ENCODE results near the gene FNDC1. TPM values are rescaled to one million over a fixed set of nuclear protein-coding genes. Genes with fewer than 3 reads are reported as not detected.
A peak's percentile ranks its signal among the peaks of the same experiment; 100 is the strongest.
"Not testable (repeated sequence)": the region's sequence is repeated elsewhere in the genome, so short reads cannot be mapped to it uniquely, and the experiment has no call there.

FNDC1 gene
- total RNA-seq (1 to 10 TPM in 1 of 6 donors, under 1 TPM in 5; 0.56 to 3.7 (median 0.80) TPM), polyA plus RNA-seq (under 1 TPM; 0.21 to 0.23 TPM)

DNA sequence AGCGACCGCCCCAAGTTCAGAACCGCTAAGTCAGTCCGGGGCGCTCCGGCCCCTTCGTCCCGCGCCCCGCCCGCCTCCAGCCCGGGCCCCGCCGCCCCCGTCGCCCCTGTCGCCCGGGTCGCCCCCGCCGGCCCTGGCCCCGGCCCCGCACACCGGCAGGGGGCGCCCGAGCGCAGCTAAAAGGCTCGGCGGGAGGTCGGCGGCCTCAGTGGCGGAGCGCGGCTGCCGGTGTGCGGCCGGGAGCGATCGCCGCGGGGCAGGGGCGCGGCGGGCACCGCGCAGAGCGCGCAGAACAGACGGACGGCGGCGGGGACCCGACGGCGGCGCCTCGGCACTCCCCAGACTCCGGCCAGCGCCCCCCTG, at the start of gene FNDC1:
Gene FNDC1, plus strand, starts transcription at position 208 of the 363 bp plus-strand sequence. CDS start 197 bp downstream, outside the sequence.
- 2 to 5% methylated on average over 39 to 59 of the region's 59 CpGs for WGBS, 2 donors
- TF ChIP-seq, protein P1, sequence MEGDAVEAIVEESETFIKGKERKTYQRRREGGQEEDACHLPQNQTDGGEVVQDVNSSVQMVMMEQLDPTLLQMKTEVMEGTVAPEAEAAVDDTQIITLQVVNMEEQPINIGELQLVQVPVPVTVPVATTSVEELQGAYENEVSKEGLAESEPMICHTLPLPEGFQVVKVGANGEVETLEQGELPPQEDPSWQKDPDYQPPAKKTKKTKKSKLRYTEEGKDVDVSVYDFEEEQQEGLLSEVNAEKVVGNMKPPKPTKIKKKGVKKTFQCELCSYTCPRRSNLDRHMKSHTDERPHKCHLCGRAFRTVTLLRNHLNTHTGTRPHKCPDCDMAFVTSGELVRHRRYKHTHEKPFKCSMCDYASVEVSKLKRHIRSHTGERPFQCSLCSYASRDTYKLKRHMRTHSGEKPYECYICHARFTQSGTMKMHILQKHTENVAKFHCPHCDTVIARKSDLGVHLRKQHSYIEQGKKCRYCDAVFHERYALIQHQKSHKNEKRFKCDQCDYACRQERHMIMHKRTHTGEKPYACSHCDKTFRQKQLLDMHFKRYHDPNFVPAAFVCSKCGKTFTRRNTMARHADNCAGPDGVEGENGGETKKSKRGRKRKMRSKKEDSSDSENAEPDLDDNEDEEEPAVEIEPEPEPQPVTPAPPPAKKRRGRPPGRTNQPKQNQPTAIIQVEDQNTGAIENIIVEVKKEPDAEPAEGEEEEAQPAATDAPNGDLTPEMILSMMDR (IDR thresholded peaks at IDR 0.05), result no peak
- H3K9me3 ChIP-seq, result no peaks in the 10 kb centered on the region
- no peaks in the 10 kb centered on the region for H3K4me1 ChIP-seq
- no peak within 1 kb of the TSS for H3K27ac ChIP-seq
- H3K36me3 ChIP-seq, result no peaks in the 10 kb centered on the region
- DNase-seq, result peak in 2 of 6 donors; percentile 31 to 80
- H3K4me3 ChIP-seq, result peak within 1 kb of the TSS in 1 of 4 donors; percentile 33
- peak; percentile 40 to 73 (median 52) for ATAC-seq
- no peak for FAIRE-seq
- intact Hi-C loops (cut with DNase I), result no loop called here
- H3K27me3 ChIP-seq, result peaks cover 0 to 29% (median 2%) of the 10 kb centered on the region in 4 donors

DNA sequence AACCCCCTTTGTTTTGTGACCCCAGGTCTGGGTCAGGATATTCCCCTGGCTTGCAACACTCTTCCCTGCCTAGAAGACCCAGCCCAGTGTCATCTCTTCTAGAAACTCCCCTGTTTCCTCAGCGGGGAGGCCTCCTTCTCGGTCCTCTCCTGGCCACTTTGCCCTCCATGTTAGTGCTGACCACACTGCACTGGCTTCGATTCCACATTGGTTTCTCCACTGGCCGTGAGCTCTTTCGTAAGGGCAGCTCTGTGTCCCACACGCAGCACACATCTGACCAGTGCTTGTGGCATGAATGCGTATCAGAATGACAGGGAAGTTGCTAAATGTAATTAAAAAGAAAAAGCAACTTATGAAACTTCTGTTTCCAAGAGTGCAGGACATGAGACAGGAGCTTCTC, 49.4 kb upstream of the FNDC1 start:
- Histone ChIP-seq H3K27ac (peak overlapping the region in 1 of 4 donors; percentile 46), H3K4me1 (no peaks in the 10 kb centered on the region), H3K27me3 (no peaks in the 10 kb centered on the region), H3K36me3 (no peaks in the 10 kb centered on the region), H3K4me3 (no peak overlapping the region), H3K9me3 (no peaks in the 10 kb centered on the region)
- ATAC-seq (peak in 2 of 4 donors; percentile 46 to 62), DNase-seq (no peak), FAIRE-seq (no peak)
- WGBS, 2 donors, result 80 to 84% methylated on average over 7 of the region's 7 CpGs
- intact Hi-C loops (cut with DNase I), result no loop called here
- TF ChIP-seq, protein P1 (IDR thresholded peaks at IDR 0.05), result no peak

DNA sequence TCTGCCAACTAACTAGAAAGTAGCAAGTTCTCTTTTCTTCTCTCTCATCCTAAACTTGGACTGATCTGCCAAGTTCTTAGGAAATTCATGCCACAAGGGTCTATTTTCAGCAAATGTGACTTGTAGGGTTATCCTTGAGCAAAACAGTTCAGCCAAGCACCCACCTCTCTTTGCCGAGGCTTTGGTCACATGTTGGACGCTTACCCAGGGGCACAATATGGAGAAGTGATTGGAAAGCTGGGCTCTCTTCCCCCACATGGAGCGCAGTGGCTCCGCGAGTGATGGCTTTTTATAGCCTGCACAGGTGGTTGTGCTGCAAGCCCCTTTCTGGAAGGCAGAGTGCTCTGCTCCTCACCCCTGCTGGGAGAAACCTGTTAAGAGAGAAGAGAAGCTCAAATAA, 47.7 kb upstream of the FNDC1 start:
- TF ChIP-seq, protein P1 (IDR thresholded peaks at IDR 0.05), result no peak
- intact Hi-C loops (cut with DNase I), result no loop called here
- H3K27me3 ChIP-seq, result no peaks in the 10 kb centered on the region
- ATAC-seq (peak in 1 of 4 donors; percentile 12), DNase-seq (no peak), FAIRE-seq (no peak)
- no peak overlapping the region for H3K4me3 ChIP-seq
- no peaks in the 10 kb centered on the region for H3K36me3 ChIP-seq
- H3K9me3 ChIP-seq, result no peaks in the 10 kb centered on the region
- H3K27ac ChIP-seq, result peak overlapping the region in 1 of 4 donors; percentile 16
- WGBS, 2 donors, result 82 to 92% methylated on average over 5 of the region's 5 CpGs
- H3K4me1 ChIP-seq, result no peaks in the 10 kb centered on the region

DNA sequence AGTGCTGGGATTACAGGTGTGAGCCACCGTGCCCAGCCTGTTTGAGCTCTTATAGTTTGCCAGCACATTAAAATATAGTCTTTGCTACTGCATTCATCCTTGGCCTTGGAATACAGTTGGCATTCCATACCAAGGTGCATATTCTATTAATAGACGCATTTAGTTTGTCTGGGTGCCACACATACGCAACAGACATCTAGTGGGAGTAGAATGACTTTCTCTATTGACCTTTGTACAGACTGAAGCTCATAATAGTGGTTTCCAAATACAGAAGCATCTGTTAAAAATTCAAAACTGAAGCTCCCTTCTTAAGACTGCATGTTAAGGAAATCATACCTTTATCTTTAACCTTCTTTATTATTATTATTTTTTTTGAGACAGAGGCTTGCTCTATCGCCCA, 46.7 kb upstream of the FNDC1 start:
- no peak for FAIRE-seq
- Histone ChIP-seq H3K27me3 (no peaks in the 10 kb centered on the region), H3K36me3 (no peaks in the 10 kb centered on the region), H3K27ac (no peak overlapping the region), H3K4me3 (no peak overlapping the region), H3K9me3 (no peaks in the 10 kb centered on the region), H3K4me1 (no peaks in the 10 kb centered on the region)
- TF ChIP-seq, protein P1 (IDR thresholded peaks at IDR 0.05), result no peak
- intact Hi-C loops (cut with DNase I), result no loop called here
- no peak for ATAC-seq
- 52 to 55% methylated on average over 4 of the region's 4 CpGs for WGBS, 2 donors
- DNase-seq, result no peak

DNA sequence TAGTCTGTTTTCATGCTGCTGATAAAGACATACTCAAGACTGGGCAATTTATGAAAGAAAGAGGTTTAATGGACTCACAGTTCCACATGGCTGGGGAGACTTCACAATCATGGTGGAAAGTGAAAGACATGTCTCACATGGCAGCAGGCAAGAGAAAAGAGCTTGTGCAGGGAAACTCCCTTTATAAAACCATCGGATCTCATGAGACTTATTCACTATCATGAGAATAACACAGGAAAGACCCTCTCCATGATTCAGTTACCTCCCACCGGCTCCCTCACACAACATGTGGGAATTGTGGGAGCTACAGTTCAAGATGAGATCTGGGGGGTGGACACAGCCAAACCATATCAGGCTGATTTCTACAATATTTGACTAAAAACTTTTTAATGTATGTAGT, 45.4 kb upstream of the FNDC1 start:
- H3K27ac ChIP-seq; H3K9me3 ChIP-seq; H3K36me3 ChIP-seq; H3K4me1 ChIP-seq; intact Hi-C loops (cut with DNase I); H3K27me3 ChIP-seq; ATAC-seq; FAIRE-seq; DNase-seq; H3K4me3 ChIP-seq: not testable (repeated sequence)
- 87 to 96% methylated on average over 2 of the region's 2 CpGs for WGBS, 2 donors

All from pancreas (tissue), 10 donors.